DND-41 (cell line): ENCODE measurements around the gene NT5DC3.
A peak's percentile ranks its signal among the peaks of the same experiment; 100 is the strongest.

Experiments
- CTCF ChIP-seq: IDR thresholded peaks from 2 replicates; pipeline ENCODE4 v1.5.1; 2012; ENCODE audit warnings: borderline replicate concordance, low read length, moderate library complexity, mild to moderate bottlenecking; ENCODE audit not compliant: poor library complexity, severe bottlenecking; ENCODE audit errors: extremely low read depth
- EZH2 ChIP-seq: IDR thresholded peaks from 3 replicates; pipeline ENCODE4 v1.6.1; 2012; ENCODE audit warnings: borderline replicate concordance, low read depth, mild to moderate bottlenecking, moderate library complexity, low read length, inconsistent platforms; ENCODE audit not compliant: severe bottlenecking

- peak; percentile 51 for TF ChIP-seq CTCF
- TF ChIP-seq EZH2: no peak
Observed at GRCh38 chr12:103771466-103771865, 69.6 kb downstream of the NT5DC3 start.
